Suprapubic skin (tissue), 4 donors: ENCODE results near the gene RAB40B. TPM values are rescaled to one million over a fixed set of nuclear protein-coding genes. Genes with fewer than 3 reads are reported as not detected.
A peak's percentile ranks its signal among the peaks of the same experiment; 100 is the strongest.

Experiments
- DNase-seq, 2 donors: peaks; one replicate each; pipeline ENCODE4 v3.0.0-alpha.2; 2019; ENCODE audit warnings: low spot score in 2 of 2
- H3K27ac ChIP-seq: fragments of 200-600 bp; sonication (generic); one replicate; pipeline ENCODE4 v1.5.1; 2019
- H3K27me3 ChIP-seq: fragments of 200-600 bp; sonication (generic); one replicate; pipeline ENCODE4 v1.5.1; 2019
- H3K36me3 ChIP-seq: fragments of 200-600 bp; sonication (generic); one replicate; pipeline ENCODE4 v1.5.1; 2019
- H3K4me1 ChIP-seq: fragments of 200-600 bp; sonication (generic); one replicate; pipeline ENCODE4 v1.5.1; 2019
- H3K4me3 ChIP-seq: fragments of 200-600 bp; sonication (generic); one replicate; pipeline ENCODE4 v1.5.1; 2019; ENCODE audit warnings: mild to moderate bottlenecking
- H3K9me3 ChIP-seq: fragments of 200-600 bp; sonication (generic); one replicate; pipeline ENCODE4 v1.5.1; 2019
- EP300 ChIP-seq: sonication (generic); formaldehyde crosslinking; IDR thresholded peaks from one replicate; pipeline ENCODE4 v1.6.1; 2017; ENCODE audit warnings: antibody characterized with exemption
- POLR2A ChIP-seq, 2 donors: fragments of 450-650 bp; IDR thresholded peaks; one replicate each; pipeline ENCODE4 v1.6.1; 2017; ENCODE audit warnings: antibody characterized with exemption in 2 of 2, mild to moderate bottlenecking in 2 of 2, moderate library complexity in 2 of 2
- POLR2AphosphoS5 ChIP-seq, 3 donors: sonication (generic); formaldehyde crosslinking; IDR thresholded peaks; one replicate each; pipeline ENCODE4 v1.6.1; 2017; ENCODE audit warnings: antibody characterized with exemption in 3 of 3
- WGBS: methylation state at CpG from one replicate; pipeline ENCODE4 v1.1.5; 2018; 5-methylcytosine and 5-hydroxymethylcytosine counted together
- total RNA-seq, 4 donors: library from RNA; depleted of rRNA; stranded (reverse); fragments of >200 nt; gene quantifications; one replicate each; pipeline ENCODE4 v1.1.0, GENCODE V29; 2016
- TF ChIP-seq, protein P1 (sequence below), 2 donors: fragments of 200-600 bp in 1 of 2; fragments of 450-650 bp in 1 of 2; sonication (generic) in 1 of 2; IDR thresholded peaks; one replicate each; pipeline ENCODE4 v1.5.1; 2016 to 2019; ENCODE audit warnings: antibody characterized with exemption in 2 of 2, mild to moderate bottlenecking in 1 of 2, moderate library complexity in 1 of 2

Gene RAB40B
- total RNA-seq, 4 donors from 2014 or later, result 15.9 to 24.3 (median 21.6) TPM

DNA sequence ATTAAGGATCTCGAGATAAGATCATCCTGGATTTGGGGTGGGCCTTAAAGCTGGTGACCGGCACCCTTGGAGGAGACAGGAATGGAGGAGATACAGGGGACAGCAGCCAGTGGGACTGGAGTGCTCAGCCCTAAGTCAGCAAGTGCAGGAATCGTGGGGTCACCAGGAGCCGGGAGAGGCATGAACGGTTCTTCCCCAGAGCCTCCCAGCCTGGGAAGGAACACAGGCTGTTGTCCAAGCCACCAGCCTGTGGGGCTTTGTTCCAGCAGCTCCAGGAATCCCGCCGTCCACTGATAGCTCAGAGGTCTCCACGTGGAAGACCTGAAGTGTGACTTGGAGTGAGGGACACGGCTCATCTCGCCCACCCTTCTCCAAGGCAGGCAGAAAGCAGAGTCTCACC lies 47.8 kb downstream of the RAB40B start:
- no peak for DNase-seq
- no peaks in the 10 kb centered on the region for H3K36me3 ChIP-seq
- H3K9me3 ChIP-seq, result no peaks in the 10 kb centered on the region
- no peak overlapping the region for H3K27ac ChIP-seq
- 75% methylated on average over 10 of the region's 10 CpGs for WGBS
- TF ChIP-seq, protein P1, sequence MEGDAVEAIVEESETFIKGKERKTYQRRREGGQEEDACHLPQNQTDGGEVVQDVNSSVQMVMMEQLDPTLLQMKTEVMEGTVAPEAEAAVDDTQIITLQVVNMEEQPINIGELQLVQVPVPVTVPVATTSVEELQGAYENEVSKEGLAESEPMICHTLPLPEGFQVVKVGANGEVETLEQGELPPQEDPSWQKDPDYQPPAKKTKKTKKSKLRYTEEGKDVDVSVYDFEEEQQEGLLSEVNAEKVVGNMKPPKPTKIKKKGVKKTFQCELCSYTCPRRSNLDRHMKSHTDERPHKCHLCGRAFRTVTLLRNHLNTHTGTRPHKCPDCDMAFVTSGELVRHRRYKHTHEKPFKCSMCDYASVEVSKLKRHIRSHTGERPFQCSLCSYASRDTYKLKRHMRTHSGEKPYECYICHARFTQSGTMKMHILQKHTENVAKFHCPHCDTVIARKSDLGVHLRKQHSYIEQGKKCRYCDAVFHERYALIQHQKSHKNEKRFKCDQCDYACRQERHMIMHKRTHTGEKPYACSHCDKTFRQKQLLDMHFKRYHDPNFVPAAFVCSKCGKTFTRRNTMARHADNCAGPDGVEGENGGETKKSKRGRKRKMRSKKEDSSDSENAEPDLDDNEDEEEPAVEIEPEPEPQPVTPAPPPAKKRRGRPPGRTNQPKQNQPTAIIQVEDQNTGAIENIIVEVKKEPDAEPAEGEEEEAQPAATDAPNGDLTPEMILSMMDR (IDR thresholded peaks at IDR 0.05), result no peak
- no peak for TF ChIP-seq POLR2A (IDR thresholded peaks at IDR 0.05)
- TF ChIP-seq EP300, result no peak
- TF ChIP-seq POLR2AphosphoS5 (IDR thresholded peaks at IDR 0.05), result no peak
- peaks cover 24% of the 10 kb centered on the region for H3K4me1 ChIP-seq
- no peak overlapping the region for H3K4me3 ChIP-seq
- no peaks in the 10 kb centered on the region for H3K27me3 ChIP-seq

DNA sequence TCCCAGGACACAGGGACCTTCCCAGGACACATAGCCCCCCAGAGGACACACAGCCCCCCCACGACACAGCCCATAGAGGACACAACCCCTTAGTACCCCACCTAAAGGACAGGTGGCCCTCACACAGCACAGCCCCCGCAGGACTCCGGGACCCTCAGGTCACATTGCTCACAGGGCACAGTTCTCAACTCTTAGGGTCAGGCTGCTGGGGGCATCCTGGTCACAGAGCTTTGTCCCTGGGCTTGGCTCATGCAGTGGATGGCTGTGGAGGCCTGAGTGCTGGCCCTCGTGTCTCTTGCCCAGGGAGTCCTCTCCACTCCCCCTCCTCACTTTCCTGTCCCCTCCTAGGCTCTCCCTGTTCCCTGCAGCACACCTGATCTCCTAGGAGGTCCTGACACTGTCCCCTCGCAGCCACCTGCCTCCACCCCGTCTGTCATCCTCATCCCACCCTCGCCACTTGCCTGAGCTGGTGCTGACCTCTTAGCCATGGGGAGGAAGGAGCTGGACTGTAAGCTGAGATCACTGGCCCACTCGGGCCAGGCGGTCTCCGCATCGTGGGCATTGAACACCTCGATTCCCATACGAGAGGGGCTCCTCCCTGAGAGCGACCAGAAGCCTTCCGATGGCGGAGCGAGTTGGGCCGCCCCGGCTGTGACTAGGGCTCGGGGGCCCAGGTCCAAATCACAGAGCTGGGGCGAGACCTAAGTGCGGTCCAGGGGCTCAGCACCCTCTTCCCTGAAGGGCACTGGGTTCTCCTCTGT lies 48.8 kb downstream of the RAB40B start:
- TF ChIP-seq, protein P1 (IDR thresholded peaks at IDR 0.05), result no peak
- TF ChIP-seq POLR2A (IDR thresholded peaks at IDR 0.05), result no peak
- no peak for TF ChIP-seq POLR2AphosphoS5 (IDR thresholded peaks at IDR 0.05)
- no peak for TF ChIP-seq EP300
- 82% methylated on average over 18 of the region's 22 CpGs for WGBS
- no peak for DNase-seq

DNA sequence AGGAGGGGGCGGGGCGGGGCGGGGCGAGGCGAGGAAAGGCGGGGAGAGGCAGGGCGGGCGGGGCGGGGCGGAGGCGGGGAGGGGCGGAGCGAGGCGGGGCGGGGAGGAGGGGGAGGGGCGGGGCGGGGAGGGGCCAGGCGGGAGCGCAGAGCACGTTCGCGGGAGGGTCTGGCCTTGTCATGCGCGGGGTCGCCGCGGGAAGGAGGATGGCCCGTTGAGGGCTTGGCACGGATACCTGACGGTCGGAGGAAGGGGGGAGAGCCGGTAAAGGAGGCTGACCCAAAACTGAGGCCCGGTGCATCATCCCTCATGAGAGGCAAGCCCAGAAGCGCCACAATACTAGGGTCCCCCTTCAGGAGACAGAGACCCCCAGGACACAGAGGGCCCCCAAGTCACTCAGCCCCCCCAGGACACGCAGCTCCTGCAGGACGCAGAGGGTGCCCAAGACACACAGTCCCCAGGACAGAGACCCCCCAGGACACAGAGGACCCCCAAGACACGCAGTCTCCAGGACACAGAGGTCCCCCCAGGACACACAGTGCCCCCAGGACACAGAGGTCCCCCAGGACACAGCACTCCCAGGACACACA lies 49.7 kb downstream of the RAB40B start:
- Histone ChIP-seq H3K27me3 (no peaks in the 10 kb centered on the region), H3K27ac (peak overlapping the region; percentile 45), H3K4me3 (peak overlapping the region; percentile 89), H3K9me3 (no peaks in the 10 kb centered on the region), H3K36me3 (peaks cover 7% of the 10 kb centered on the region), H3K4me1 (peaks cover 30% of the 10 kb centered on the region)
- 0% methylated on average over 7 of the region's 37 CpGs for WGBS
- DNase-seq, result peak in 1 of 2 donors; percentile 84
- TF ChIP-seq POLR2AphosphoS5 (IDR thresholded peaks at IDR 0.05) (no peak), POLR2A (IDR thresholded peaks at IDR 0.05) (no peak), EP300 (no peak)
- TF ChIP-seq, protein P1 (IDR thresholded peaks at IDR 0.05), result no peak

More for the DNA sequence above, 48.8 kb downstream of the RAB40B start:
- no peaks in the 10 kb centered on the region for H3K36me3 ChIP-seq
- H3K27me3 ChIP-seq, result no peaks in the 10 kb centered on the region
- no peaks in the 10 kb centered on the region for H3K9me3 ChIP-seq
- no peak overlapping the region for H3K27ac ChIP-seq
- no peak overlapping the region for H3K4me3 ChIP-seq
- peaks cover 30% of the 10 kb centered on the region for H3K4me1 ChIP-seq

DNA sequence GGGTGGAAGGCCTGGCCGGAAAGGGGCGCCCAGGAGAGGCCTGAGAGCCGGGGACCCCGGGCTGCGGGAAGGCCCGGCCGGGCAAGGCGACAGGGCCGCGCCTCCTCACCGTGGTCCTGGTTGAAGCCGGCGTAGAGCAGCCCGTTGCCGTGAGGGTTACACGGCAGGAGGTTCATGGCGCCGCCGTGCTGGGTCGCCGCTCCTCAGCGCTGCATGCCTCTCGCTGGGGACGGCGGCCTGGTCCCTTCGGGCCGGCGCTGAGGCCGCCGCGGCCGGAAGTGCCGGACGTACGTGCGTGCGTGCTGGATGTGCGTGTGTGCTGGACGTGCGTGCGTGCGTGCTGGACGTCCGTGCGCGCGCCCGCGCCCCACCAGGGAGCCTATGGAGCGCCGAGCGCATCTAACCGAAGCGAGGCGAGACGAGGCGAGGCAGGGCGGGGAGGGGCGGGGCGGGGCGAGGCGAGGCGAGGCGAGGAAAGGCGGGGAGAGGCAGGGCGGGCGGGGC lies 50.3 kb downstream of the RAB40B start, which contains the start of gene WDR45B:
TSS of gene WDR45B (minus strand) at position 280 of the 504 bp plus-strand sequence. CDS start at position 176, 104 bp downstream.
- TF ChIP-seq POLR2AphosphoS5 (IDR thresholded peaks at IDR 0.05) (peak; percentile 85 to 95 (median 89)), EP300 (peak; percentile 93), POLR2A (IDR thresholded peaks at IDR 0.05) (peak; percentile 86 to 94)
- TF ChIP-seq, protein P1 (IDR thresholded peaks at IDR 0.05), result no peak
- WGBS, result no CpG with 5 or more reads among the region's 67 CpGs
- H3K36me3 ChIP-seq, result peaks cover 13% of the 10 kb centered on the region
- no peaks in the 10 kb centered on the region for H3K27me3 ChIP-seq
- peaks cover 30% of the 10 kb centered on the region for H3K4me1 ChIP-seq
- peak within 1 kb of the TSS; percentile 89 for H3K4me3 ChIP-seq
- DNase-seq, result peak; percentile 96
- H3K27ac ChIP-seq, result peak within 1 kb of the TSS; percentile 93
- no peaks in the 10 kb centered on the region for H3K9me3 ChIP-seq
